Adrenal gland (tissue), 12 donors: ENCODE measurements around the gene DDX28. TPM values are rescaled to one million over a fixed set of nuclear protein-coding genes. Genes with fewer than 3 reads are reported as not detected.
"Not testable (repeated sequence)": the region's sequence is repeated elsewhere in the genome, so short reads cannot be mapped to it uniquely, and the experiment has no call there.

ENCODE experiments used
- DNase-seq, 7 donors: peaks; one replicate each; pipeline ENCODE4 v3.0.0-alpha.2; 2019 to 2020
- H3K27ac ChIP-seq, 5 donors: fragments of 200-600 bp; sonication (generic) in 4 of 5; 1 replicate in 3 of 5; 2 replicates in 2 of 5; pipeline versions ENCODE4 v1.5.1 to v1.8.0; 2016 to 2020; ENCODE audit warnings: mild to moderate bottlenecking in 1 of 5
- H3K27me3 ChIP-seq: fragments of 200-600 bp; 2 replicates; pipeline ENCODE4 v1.8.0; 2021
- H3K36me3 ChIP-seq, 2 donors: fragments of 200-600 bp; replicated peaks in 1 of 2; 1 replicate in 1 of 2; 2 replicates in 1 of 2; pipeline versions ENCODE4 v1.5.1 to v1.8.0; 2018 to 2022
- H3K4me1 ChIP-seq, 2 donors: fragments of 200-600 bp; replicated peaks in 1 of 2; 1 replicate in 1 of 2; 2 replicates in 1 of 2; pipeline versions ENCODE4 v1.5.1 to v1.8.0; 2018 to 2021
- H3K4me3 ChIP-seq, 4 donors: fragments of 200-600 bp; sonication (generic) in 3 of 4; one replicate each; pipeline ENCODE4 v1.5.1; 2016 to 2018
- H3K9me3 ChIP-seq, 3 donors: fragments of 200-600 bp; sonication (generic) in 1 of 3; replicated peaks in 1 of 3; 1 replicate in 2 of 3; 2 replicates in 1 of 3; pipeline versions ENCODE4 v1.5.1 to v1.8.0; 2016 to 2021
- POLR2A ChIP-seq, 2 donors: fragments of 450-650 bp; IDR thresholded peaks; one replicate each; pipeline ENCODE4 v1.6.1; 2017; ENCODE audit warnings: antibody characterized with exemption in 2 of 2, mild to moderate bottlenecking in 2 of 2, moderate library complexity in 1 of 2
- WGBS, 4 donors: extraction: QIAGEN DNeasy Blood & Tissue Kit in 2 of 4; methylation state at CpG; one replicate each; pipeline versions ENCODE4 v1.1.5 to v1.1.7; 2013 to 2017; 5-methylcytosine and 5-hydroxymethylcytosine counted together
- intact Hi-C, 2 donors: fragments of 100-400 bp; cut with DNase I; formaldehyde crosslinking; loops; one replicate each; pipeline versions ENCODE4 v1.14.1 to v1.15.0; 2022 to 2023
- polyA plus RNA-seq, 3 donors: library from polyadenylated mRNA; stranded (reverse); fragments of 200-250 nt in 2 of 3; fragments of 350-450 nt in 1 of 3; fragmentation: Illumina TruSeq in 1 of 3; extraction: RNeasy Lipid Tissue Mini Kit (QIAGEN cat#74804) in 1 of 3; gene quantifications; one replicate each; pipeline ENCODE4 v1.2.3, GENCODE V29; 2013 to 2014
- total RNA-seq, 9 donors: library from RNA; depleted of rRNA in 4 of 9; stranded (reverse); fragments of >200 nt in 4 of 9; fragments of 120-200 nt in 1 of 9; fragmentation: NEBNext Ultra II Directional in 1 of 9; extraction: Animal tissue kit (Norgen Biotek cat#: 25700) in 1 of 9; gene quantifications; one replicate each; pipeline versions ENCODE4 v1.1.0 to v1.2.4, GENCODE V29; 2013 to 2023
- TF ChIP-seq, protein P1 (sequence below), 6 experiments: fragments of 450-650 bp in 4 of 6; fragments of 200-600 bp in 2 of 6; sonication (generic) in 1 of 6; IDR thresholded peaks; 1 replicate in 5 of 6; 2 replicates in 1 of 6; pipeline versions ENCODE4 v1.5.1 to v1.8.0; 2016 to 2021; ENCODE audit warnings: antibody characterized with exemption in 6 of 6, mild to moderate bottlenecking in 2 of 6, moderate library complexity in 1 of 6
- donor health status: healthy with polysubstance abuse.
- donor health status: Bipolar disorder and iron deficiency.
- donor health status: DM: yes; HTN: yes; CAD: no.
- donor health status: DM: no; HTN: no; CAD: no.
- donor health status: DM: no; HTN: no; CAD: no.
- donor health status: DM: yes; HTN: yes; CAD: no.

The DDX28 gene
- total and polyA plus RNA-seq, 12 donors: 6.4 to 18.4 (median 12.5) TPM

DNA sequence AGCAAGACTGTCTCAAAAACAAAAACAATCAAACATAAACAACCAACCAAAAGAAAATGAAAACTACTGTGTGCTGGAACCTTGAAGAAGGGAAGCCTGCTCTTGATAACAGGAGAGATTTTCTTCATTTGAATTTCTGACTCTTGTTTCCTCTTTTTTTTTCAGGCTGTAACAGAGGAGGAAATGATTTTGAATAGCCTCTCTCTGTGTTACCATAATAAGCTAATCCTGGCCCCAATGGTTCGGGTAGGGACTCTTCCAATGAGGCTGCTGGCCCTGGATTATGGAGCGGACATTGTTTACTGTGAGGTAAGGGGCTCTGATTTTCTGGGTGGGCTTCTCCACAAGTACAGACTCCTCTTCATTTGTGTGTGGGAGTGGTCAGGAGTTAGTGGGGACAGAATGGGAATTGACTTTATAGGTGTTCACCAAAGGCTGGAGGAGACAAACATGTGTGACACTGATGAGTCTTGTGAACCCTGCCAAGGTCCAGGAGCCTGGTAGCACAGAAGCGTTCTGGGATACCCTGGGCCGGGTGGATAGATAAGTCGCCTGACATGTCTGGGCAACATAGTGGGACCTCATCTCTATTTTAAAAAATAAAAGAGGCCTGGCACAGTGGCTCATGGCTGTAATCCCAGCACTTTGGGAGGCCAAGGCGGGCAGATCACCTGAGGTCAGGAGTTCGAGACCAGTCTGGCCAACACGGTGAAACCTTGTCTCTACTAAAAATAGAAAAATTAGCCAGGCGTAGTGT, 15.0 kb upstream of the DDX28 start:
- no peak overlapping the region for H3K27ac ChIP-seq
- intact Hi-C loops: loop anchor here (10.0 kb wide), 2 partner anchors 223 to 363 kb away; no protein-coding TSS in a partner anchor
- no peak for DNase-seq

DNA sequence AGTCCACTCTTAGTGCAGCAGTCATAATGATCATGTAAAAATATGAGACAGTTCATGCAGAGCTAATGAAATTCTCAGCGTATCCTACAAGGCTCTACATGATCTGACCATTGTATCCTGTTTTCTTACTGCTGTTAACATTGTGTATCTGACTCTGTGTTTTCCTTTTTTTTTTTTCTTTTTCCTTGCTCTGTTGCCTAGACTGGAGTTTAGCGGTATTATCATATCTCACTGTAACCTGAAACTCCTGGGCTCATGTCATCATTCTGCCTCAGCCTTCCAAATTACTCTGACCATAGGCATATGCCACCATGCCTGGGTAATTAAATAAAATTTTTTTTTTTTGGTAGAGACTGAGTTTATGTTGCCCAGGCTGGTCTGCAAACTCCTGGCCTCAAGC, 12.2 kb upstream of the DDX28 start:
- Histone ChIP-seq H3K36me3 (no peaks in the 10 kb centered on the region), H3K27me3 (no peaks in the 10 kb centered on the region), H3K4me1 (no peaks in the 10 kb centered on the region), H3K27ac (no peak overlapping the region), H3K4me3 (no peak overlapping the region), H3K9me3 (no peaks in the 10 kb centered on the region)
- TF ChIP-seq, protein P1, sequence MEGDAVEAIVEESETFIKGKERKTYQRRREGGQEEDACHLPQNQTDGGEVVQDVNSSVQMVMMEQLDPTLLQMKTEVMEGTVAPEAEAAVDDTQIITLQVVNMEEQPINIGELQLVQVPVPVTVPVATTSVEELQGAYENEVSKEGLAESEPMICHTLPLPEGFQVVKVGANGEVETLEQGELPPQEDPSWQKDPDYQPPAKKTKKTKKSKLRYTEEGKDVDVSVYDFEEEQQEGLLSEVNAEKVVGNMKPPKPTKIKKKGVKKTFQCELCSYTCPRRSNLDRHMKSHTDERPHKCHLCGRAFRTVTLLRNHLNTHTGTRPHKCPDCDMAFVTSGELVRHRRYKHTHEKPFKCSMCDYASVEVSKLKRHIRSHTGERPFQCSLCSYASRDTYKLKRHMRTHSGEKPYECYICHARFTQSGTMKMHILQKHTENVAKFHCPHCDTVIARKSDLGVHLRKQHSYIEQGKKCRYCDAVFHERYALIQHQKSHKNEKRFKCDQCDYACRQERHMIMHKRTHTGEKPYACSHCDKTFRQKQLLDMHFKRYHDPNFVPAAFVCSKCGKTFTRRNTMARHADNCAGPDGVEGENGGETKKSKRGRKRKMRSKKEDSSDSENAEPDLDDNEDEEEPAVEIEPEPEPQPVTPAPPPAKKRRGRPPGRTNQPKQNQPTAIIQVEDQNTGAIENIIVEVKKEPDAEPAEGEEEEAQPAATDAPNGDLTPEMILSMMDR (IDR thresholded peaks at IDR 0.05): no peak
- TF ChIP-seq POLR2A (IDR thresholded peaks at IDR 0.05): no peak
- DNase-seq: no peak
- WGBS, 4 donors: 80 to 93% (median 91%) methylated on average over 2 of the region's 2 CpGs
- intact Hi-C loops: loop anchor here (10.0 kb wide), 2 partner anchors 220 to 360 kb away; no protein-coding TSS in a partner anchor

More for the DNA sequence above, 15.0 kb upstream of the DDX28 start:
- no peaks in the 10 kb centered on the region for H3K36me3 ChIP-seq
- no peak overlapping the region for H3K4me3 ChIP-seq
- H3K9me3 ChIP-seq: no peaks in the 10 kb centered on the region
- H3K4me1 ChIP-seq: no peaks in the 10 kb centered on the region
- no peaks in the 10 kb centered on the region for H3K27me3 ChIP-seq
- TF ChIP-seq, protein P1 (IDR thresholded peaks at IDR 0.05): no peak
- TF ChIP-seq POLR2A (IDR thresholded peaks at IDR 0.05): no peak
- WGBS, 4 donors: 87 to 93% (median 90%) methylated on average over 9 of the region's 9 CpGs

GRCh38 chr16:68033101-68033500, 10.1 kb upstream of the DDX28 start:
- H3K9me3 ChIP-seq: no peaks in the 10 kb centered on the region
- DNase-seq: no peak
- WGBS, 4 donors: 98 to 100% (median 99%) methylated on average over 2 of the region's 2 CpGs
- no peaks in the 10 kb centered on the region for H3K27me3 ChIP-seq
- no peak overlapping the region for H3K27ac ChIP-seq
- no peaks in the 10 kb centered on the region for H3K36me3 ChIP-seq
- TF ChIP-seq, protein P1 (IDR thresholded peaks at IDR 0.05): no peak
- TF ChIP-seq POLR2A (IDR thresholded peaks at IDR 0.05): no peak
- intact Hi-C loops: loop anchor here (10.0 kb wide), 2 partner anchors 218 to 358 kb away; no protein-coding TSS in a partner anchor
- H3K4me3 ChIP-seq: no peak overlapping the region
- H3K4me1 ChIP-seq: no peaks in the 10 kb centered on the region

DNA sequence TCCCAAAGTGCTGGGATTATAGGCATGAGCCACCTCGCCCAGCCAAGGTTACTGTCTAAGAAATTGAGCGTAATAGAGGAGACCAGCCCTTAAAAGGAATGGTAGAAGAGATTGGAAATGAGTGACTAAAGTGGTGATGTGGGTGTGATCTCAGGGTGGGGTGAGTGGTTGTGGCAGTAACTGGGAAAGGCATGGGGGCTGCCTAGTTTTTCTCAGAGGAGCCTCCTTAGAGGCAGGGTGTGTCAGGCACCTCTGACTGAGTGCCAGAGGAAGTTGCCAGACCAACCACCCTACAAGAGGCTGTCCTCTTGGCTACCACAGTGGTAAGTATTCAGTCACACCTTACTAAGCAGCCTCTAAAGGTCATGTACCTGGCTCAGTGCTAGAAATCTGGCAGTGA, 8.9 kb upstream of the DDX28 start:
- no peaks in the 10 kb centered on the region for H3K36me3 ChIP-seq
- intact Hi-C loops: loop anchor here (10.0 kb wide), 2 partner anchors 217 to 357 kb away; no protein-coding TSS in a partner anchor

GRCh38 chr16:68030108-68030507, 7.1 kb upstream of the DDX28 start:
- not testable (repeated sequence) for H3K9me3 ChIP-seq, H3K4me3 ChIP-seq, H3K4me1 ChIP-seq, H3K36me3 ChIP-seq, H3K27ac ChIP-seq, H3K27me3 ChIP-seq
- intact Hi-C loops: loop anchor here (10.0 kb wide), 2 partner anchors 215 to 355 kb away; no protein-coding TSS in a partner anchor
- 55 to 64% (median 58%) methylated on average over 2 to 6 of the region's 6 CpGs for WGBS, 4 donors
- DNase-seq: peak in 3 of 7 donors; percentile 24 to 30 (median 25)

More for the DNA sequence above, 8.9 kb upstream of the DDX28 start:
- no peaks in the 10 kb centered on the region for H3K9me3 ChIP-seq
- TF ChIP-seq, protein P1 (IDR thresholded peaks at IDR 0.05): no peak
- TF ChIP-seq POLR2A (IDR thresholded peaks at IDR 0.05): no peak
- DNase-seq: no peak
- no peaks in the 10 kb centered on the region for H3K27me3 ChIP-seq
- no peak overlapping the region for H3K4me3 ChIP-seq
- WGBS, 4 donors: 93 to 98% (median 96%) methylated on average over 2 of the region's 2 CpGs
- H3K27ac ChIP-seq: no peak overlapping the region
- H3K4me1 ChIP-seq: no peaks in the 10 kb centered on the region
